Astrocyte (in vitro differentiated cells and primary cell): Measurements from ENCODE around the gene ADCY4. TPM values are rescaled to one million over a fixed set of nuclear protein-coding genes. Genes with fewer than 3 reads are reported as not detected.

Experiments used
- DNase-seq: peaks from one replicate; pipeline ENCODE4 v3.0.0-alpha.2; 2010; ENCODE audit warnings: low read depth
- FAIRE-seq: peaks from 2 replicates; lab custom pipeline; 2011; peaks lifted over from hg19 to GRCh38; lab: Jason Lieb, UNC
- H2AFZ ChIP-seq: 2 replicates; pipeline ENCODE4 v1.6.0; 2012; ENCODE audit warnings: low read depth, low read length, inconsistent platforms
- H3K27ac ChIP-seq: 2 replicates; pipeline ENCODE4 v1.5.1; 2011; ENCODE audit warnings: low read depth, low read length, inconsistent platforms
- H3K27me3 ChIP-seq: 2 replicates; pipeline ENCODE4 v1.6.0; 2011; ENCODE audit warnings: low read length, inconsistent platforms; ENCODE audit not compliant: insufficient read depth
- H3K36me3 ChIP-seq: 2 replicates; pipeline ENCODE4 v1.5.1; 2011; ENCODE audit warnings: low read length, inconsistent platforms; ENCODE audit not compliant: insufficient read depth
- H3K4me1 ChIP-seq: 2 replicates; pipeline ENCODE4 v1.5.1; 2011; ENCODE audit warnings: low read length, inconsistent platforms; ENCODE audit not compliant: insufficient read depth
- H3K4me2 ChIP-seq: 2 replicates; pipeline ENCODE4 v1.6.0; 2012; ENCODE audit warnings: low read length, inconsistent platforms
- H3K4me3 ChIP-seq: 2 replicates; pipeline ENCODE4 v1.5.1; 2011; ENCODE audit warnings: low read depth, mild to moderate bottlenecking, low read length, inconsistent platforms; ENCODE audit not compliant: insufficient read depth
- H3K79me2 ChIP-seq: 2 replicates; pipeline ENCODE4 v1.6.0; 2012; ENCODE audit warnings: mild to moderate bottlenecking, low read length, inconsistent platforms; ENCODE audit not compliant: insufficient read depth
- H3K9ac ChIP-seq: 2 replicates; pipeline ENCODE4 v1.6.0; 2012; ENCODE audit warnings: mild to moderate bottlenecking, low read length, inconsistent platforms
- H3K9me3 ChIP-seq: 2 replicates; pipeline ENCODE4 v1.5.1; 2012; ENCODE audit warnings: low read depth, mild to moderate bottlenecking, low read length, inconsistent platforms; ENCODE audit not compliant: insufficient read depth
- H4K20me1 ChIP-seq: 2 replicates; pipeline ENCODE4 v1.6.0; 2012; ENCODE audit warnings: low read length, inconsistent platforms; ENCODE audit not compliant: insufficient read depth
- H3K27ac Mint-ChIP-seq: one replicate; pipeline ENCODE4 v1.8.0; 2021; ENCODE audit warnings: mild to moderate bottlenecking, mixed read lengths; ENCODE audit not compliant: unreplicated experiment
- H3K27me3 Mint-ChIP-seq: one replicate; pipeline ENCODE4 v1.8.0; 2021; ENCODE audit warnings: low read depth, mixed read lengths; ENCODE audit not compliant: unreplicated experiment
- H3K36me3 Mint-ChIP-seq: one replicate; pipeline ENCODE4 v1.8.0; 2021; ENCODE audit warnings: low read depth, mixed read lengths; ENCODE audit not compliant: unreplicated experiment
- H3K4me1 Mint-ChIP-seq: one replicate; pipeline ENCODE4 v1.8.0; 2021; ENCODE audit warnings: low read depth, mixed read lengths; ENCODE audit not compliant: unreplicated experiment
- H3K4me3 Mint-ChIP-seq: one replicate; pipeline ENCODE4 v1.8.0; 2021; ENCODE audit warnings: mild to moderate bottlenecking, moderate library complexity, mixed read lengths; ENCODE audit not compliant: unreplicated experiment
- H3K9me3 Mint-ChIP-seq: one replicate; pipeline ENCODE4 v1.8.0; 2021; ENCODE audit warnings: mild to moderate bottlenecking, mixed read lengths; ENCODE audit not compliant: unreplicated experiment
- CTCF ChIP-seq: IDR thresholded peaks from 2 replicates; pipeline ENCODE4 v1.5.1; 2011; ENCODE audit warnings: low read depth, mild to moderate bottlenecking, inconsistent platforms, low read length, moderate library complexity; ENCODE audit not compliant: insufficient read depth
- EZH2 ChIP-seq: IDR thresholded peaks from 2 replicates; pipeline ENCODE4 v1.6.1; 2012; ENCODE audit warnings: mild to moderate bottlenecking, low read length, inconsistent platforms; ENCODE audit not compliant: insufficient read depth
- total RNA-seq: library from RNA; stranded (reverse); gene quantifications from 2 replicates; pipeline ENCODE4 v1.2.1, GENCODE V29; 2021

The ADCY4 gene
- total RNA-seq, 1 donor from 2014 or later = 0.32 TPM

GRCh38 chr14:24378981-24379906 lies 44.4 kb upstream of the ADCY4 start:
- H3K27me3 Mint-ChIP-seq = no peaks in the 10 kb centered on the region
- H3K4me3 Mint-ChIP-seq = no peak overlapping the region
- H3K36me3 Mint-ChIP-seq = peaks cover 17% of the 10 kb centered on the region
- H3K4me1 ChIP-seq = no peaks in the 10 kb centered on the region
- H3K4me3 ChIP-seq = no peak overlapping the region
- H3K9ac ChIP-seq = no peak overlapping the region
- peaks cover 2% of the 10 kb centered on the region for H3K9me3 Mint-ChIP-seq
- peaks cover 5% of the 10 kb centered on the region for H3K4me1 Mint-ChIP-seq
- H3K27ac Mint-ChIP-seq = no peak overlapping the region
- H3K36me3 ChIP-seq = peaks cover 5% of the 10 kb centered on the region
- DNase-seq = no peak
- no peak overlapping the region for H3K27ac ChIP-seq
- no peak for FAIRE-seq
- no peak overlapping the region for H3K4me2 ChIP-seq
- no peaks in the 10 kb centered on the region for H3K79me2 ChIP-seq
- no peak overlapping the region for H2AFZ ChIP-seq
- no peak for TF ChIP-seq EZH2
- no peak for TF ChIP-seq CTCF
- H3K27me3 ChIP-seq = peaks cover 3% of the 10 kb centered on the region
- H4K20me1 ChIP-seq = peaks cover 13% of the 10 kb centered on the region
- no peaks in the 10 kb centered on the region for H3K9me3 ChIP-seq

GRCh38 chr14:24378327-24378726 lies 43.5 kb upstream of the ADCY4 start:
- TF ChIP-seq CTCF (no peak), EZH2 (no peak)
- no peak for DNase-seq
- no peak overlapping the region for H3K27ac ChIP-seq
- H2AFZ ChIP-seq = no peak overlapping the region
- no peaks in the 10 kb centered on the region for H3K27me3 ChIP-seq
- Mint-ChIP-seq H3K36me3 (peaks cover 20% of the 10 kb centered on the region), H3K27ac (no peak overlapping the region), H3K4me1 (peaks cover 5% of the 10 kb centered on the region), H3K27me3 (no peaks in the 10 kb centered on the region), H3K4me3 (no peak overlapping the region), H3K9me3 (peaks cover 2% of the 10 kb centered on the region)
- H3K79me2 ChIP-seq = no peaks in the 10 kb centered on the region
- H3K9ac ChIP-seq = no peak overlapping the region
- no peak overlapping the region for H3K4me3 ChIP-seq
- H3K9me3 ChIP-seq = no peaks in the 10 kb centered on the region
- H4K20me1 ChIP-seq = peaks cover 16% of the 10 kb centered on the region
- H3K4me2 ChIP-seq = no peak overlapping the region
- no peak for FAIRE-seq
- H3K36me3 ChIP-seq = peaks cover 6% of the 10 kb centered on the region
- H3K4me1 ChIP-seq = no peaks in the 10 kb centered on the region

GRCh38 chr14:24377657-24378056 lies 42.8 kb upstream of the ADCY4 start:
- Histone ChIP-seq H3K79me2 (no peaks in the 10 kb centered on the region), H4K20me1 (peaks cover 22% of the 10 kb centered on the region), H3K27ac (no peak overlapping the region), H2AFZ (no peak overlapping the region), H3K4me2 (no peak overlapping the region), H3K36me3 (peaks cover 12% of the 10 kb centered on the region), H3K9ac (no peak overlapping the region), H3K4me1 (no peaks in the 10 kb centered on the region), H3K4me3 (no peak overlapping the region), H3K9me3 (no peaks in the 10 kb centered on the region), H3K27me3 (no peaks in the 10 kb centered on the region)
- Mint-ChIP-seq H3K4me3 (no peak overlapping the region), H3K27ac (no peak overlapping the region), H3K4me1 (peaks cover 5% of the 10 kb centered on the region), H3K27me3 (no peaks in the 10 kb centered on the region), H3K9me3 (peaks cover 2% of the 10 kb centered on the region), H3K36me3 (peaks cover 26% of the 10 kb centered on the region)
- TF ChIP-seq CTCF (no peak), EZH2 (no peak)
- DNase-seq (no peak), FAIRE-seq (no peak)
